Measurements from ENCODE around the gene GRAMD2A. TPM values are rescaled to one million over a fixed set of nuclear protein-coding genes. Genes with fewer than 3 reads are reported as not detected.

GRAMD2A gene
- total and polyA plus RNA-seq, 2 donors (not counting 3 experiments of a cell fraction or from before 2014, with no cell fraction given) = 0.08 to 0.29 TPM

- H3K4me3 ChIP-seq (replicated peaks in 1 of 3; ENCODE audit: insufficient read depth in 1 of 3, low read depth in 1 of 3, low read length in 3 of 3) = no peak overlapping the region
- peaks cover 24 to 38% of the 10 kb centered on the region in 2 experiments for H3K36me3 ChIP-seq (ENCODE audit: control insufficient read depth in 2 of 2, extremely low read depth in 1 of 2, insufficient read depth in 2 of 2, low read length in 2 of 2)
- DNase-seq (ENCODE audit: low read depth, low spot score) (no peak), FAIRE-seq (no peak)
- intact Hi-C loops (cut with micrococcal nuclease) = no loop called here
- H3K9me3 ChIP-seq (replicated peaks; ENCODE audit: control insufficient read depth, insufficient read depth, low read length) = no peaks in the 10 kb centered on the region
- peaks cover 88% of the 10 kb centered on the region for H3K79me2 ChIP-seq (ENCODE audit: control insufficient read depth, insufficient read depth, low read length)
- H3K9ac ChIP-seq (replicated peaks; ENCODE audit: extremely low read depth, insufficient read depth, low read length) = no peak overlapping the region
- H3K27ac ChIP-seq (ENCODE audit: insufficient read depth, low read depth, low read length) = no peak overlapping the region
- no peak overlapping the region for H2AFZ ChIP-seq (ENCODE audit: low read depth, low read length)
- H3K4me2 ChIP-seq (ENCODE audit: insufficient read depth, low read length) = no peak overlapping the region
- POLR2A ChIA-PET = no interaction called here
- no peaks in the 10 kb centered on the region for H3K9me1 ChIP-seq (replicated peaks; ENCODE audit: control insufficient read depth, extremely low read depth, insufficient read depth, low read length)
- BruUV-seq (replicated peaks) = no TSS peak
- peaks cover 21% of the 10 kb centered on the region for H3K4me1 ChIP-seq (ENCODE audit: control insufficient read depth, extremely low read depth, insufficient read depth, low read length)
- TF ChIP-seq EZH2 (IDR thresholded peaks at IDR 0.05; ENCODE audit: borderline replicate concordance, low read depth, low read length, severe bottlenecking) (no peak), MYC (IDR thresholded peaks at IDR 0.05; ENCODE audit: low read depth, low read length) (no peak), FOS (IDR thresholded peaks at IDR 0.05; ENCODE audit: borderline replicate concordance, insufficient read depth, low read length) (no peak), GATA2 (IDR thresholded peaks at IDR 0.05; ENCODE audit: insufficient read depth, insufficient read length, low read depth, low read length) (no peak), CTCF (IDR thresholded peaks at IDR 0.05; ENCODE audit: extremely low read depth in 1 of 2, insufficient read depth in 1 of 2, low read depth in 1 of 2, low read length in 2 of 2) (no peak), POLR2AphosphoS5 (IDR thresholded peaks at IDR 0.05; ENCODE audit: insufficient read depth, low read depth, low read length) (no peak), JUN (IDR thresholded peaks at IDR 0.05; ENCODE audit: borderline replicate concordance, insufficient read depth, insufficient read length, low read depth) (no peak)
- TF ChIP-seq, protein P1, sequence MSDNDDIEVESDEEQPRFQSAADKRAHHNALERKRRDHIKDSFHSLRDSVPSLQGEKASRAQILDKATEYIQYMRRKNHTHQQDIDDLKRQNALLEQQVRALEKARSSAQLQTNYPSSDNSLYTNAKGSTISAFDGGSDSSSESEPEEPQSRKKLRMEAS (IDR thresholded peaks at IDR 0.05; ENCODE audit: insufficient read depth, insufficient read length) = no peak
- CTCF ChIA-PET = interaction anchor here (1.2 kb wide), 1 partner anchor 19 kb away, joined by 3 read pairs; no protein-coding TSS in a partner anchor
- H4K20me1 ChIP-seq (replicated peaks; ENCODE audit: control insufficient read depth, extremely low read depth, insufficient read depth, low read length) = peaks cover 2% of the 10 kb centered on the region
- dilution Hi-C loops (cut with MboI; ENCODE audit: extremely low pct_ligation_motif_present, low sequenced_read_pairs) = no loop called here
- no peaks in the 10 kb centered on the region for H3K27me3 ChIP-seq (ENCODE audit: control insufficient read depth in 2 of 2, insufficient read depth in 2 of 2, low read length in 2 of 2)
Measured at GRCh38 chr15:72220687-72221086, 23.1 kb upstream of the GRAMD2A start.

Measured in endothelial cell of umbilical vein (primary cell).